GM12891 (cell line): ENCODE data around the gene GMDS.

Source experiments
- POLR2A ChIP-seq: IDR thresholded peaks from 2 replicates; pipeline ENCODE4 v1.6.1; 2011; ENCODE audit warnings: low read depth, low read length, control low read depth
- POLR2AphosphoS5 ChIP-seq: IDR thresholded peaks from 2 replicates; pipeline ENCODE4 v1.6.1; 2011; ENCODE audit warnings: low read depth, low read length, control low read depth
- POU2F2 ChIP-seq: IDR thresholded peaks from 2 replicates; pipeline ENCODE4 v1.6.1; 2011; ENCODE audit warnings: low read depth, mild to moderate bottlenecking, control low read depth, low read length, moderate library complexity
- SPI1 ChIP-seq: IDR thresholded peaks from 2 replicates; pipeline ENCODE4 v1.6.1; 2011; ENCODE audit warnings: low read depth, low read length, control low read depth
- TAF1 ChIP-seq: IDR thresholded peaks from 2 replicates; pipeline ENCODE4 v1.6.1; 2011; ENCODE audit warnings: low read depth, low read length, control low read depth

DNA sequence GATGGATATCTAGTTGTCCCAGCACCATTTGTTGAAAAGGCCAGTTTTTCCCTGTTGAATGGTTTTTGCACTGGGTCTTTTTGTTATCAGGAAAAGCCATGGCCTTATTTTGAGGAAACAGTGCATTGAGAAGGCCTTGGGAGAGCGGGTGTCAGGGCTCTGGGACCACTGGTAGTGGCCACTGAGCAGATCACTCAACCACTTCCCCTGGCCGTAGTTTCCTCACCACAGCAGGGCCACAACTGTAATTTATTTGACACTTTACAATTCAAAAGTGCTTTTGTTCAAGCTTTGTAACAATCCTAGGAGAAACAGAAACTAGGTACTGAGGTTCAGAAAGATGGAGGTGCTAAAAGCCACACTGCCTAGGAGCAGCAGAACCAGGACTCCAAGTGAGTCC, 281.8 kb downstream of the GMDS start:
- TF ChIP-seq POLR2A (no peak), SPI1 (no peak), POLR2AphosphoS5 (no peak), TAF1 (no peak), POU2F2 (no peak)
